GM12878 (cell line): ENCODE measurements around the gene HAGHL.

Experiments
- CTCF ChIP-seq, 3 experiments: IDR thresholded peaks in 2 of 3; conservative IDR thresholded peaks in 1 of 3; 2 replicates each; pipeline ENCODE4 v1.5.1; 2011; ENCODE audit warnings: low read depth in 3 of 3, low read length in 3 of 3, mild to moderate bottlenecking in 3 of 3, control low read depth in 2 of 3, moderate library complexity in 2 of 3, inconsistent platforms in 1 of 3, mixed read lengths in 1 of 3; ENCODE audit not compliant: control insufficient read depth in 2 of 3, insufficient read depth in 1 of 3; ENCODE audit errors: extremely low read depth in 1 of 3
- EP300 ChIP-seq, 2 experiments: fragments of 150-350 bp in 1 of 2; IDR thresholded peaks; 2 replicates each; pipeline ENCODE4 v1.6.1; 2011 to 2012; ENCODE audit warnings: low read depth in 2 of 2, low read length in 2 of 2, borderline replicate concordance in 1 of 2, improper control_type of control experiment in 1 of 2, inconsistent platforms in 1 of 2; ENCODE audit not compliant: control insufficient read depth in 1 of 2
- EZH2 ChIP-seq: IDR thresholded peaks from 2 replicates; pipeline ENCODE4 v1.6.1; 2012; ENCODE audit warnings: low read depth, mild to moderate bottlenecking, control low read depth, inconsistent platforms, low read length, borderline replicate concordance; ENCODE audit not compliant: control insufficient read depth
- HSF1 ChIP-seq: fragments of 150-350 bp; IDR thresholded peaks from 2 replicates; pipeline ENCODE4 v1.6.1; 2014; ENCODE audit warnings: mild to moderate bottlenecking, low read depth, low read length
- JUND ChIP-seq: IDR thresholded peaks from 2 replicates; pipeline ENCODE4 v1.6.1; 2012; ENCODE audit warnings: low read depth, mild to moderate bottlenecking, low read length, improper control_type of control experiment, moderate library complexity
- MAX ChIP-seq: IDR thresholded peaks from 2 replicates; pipeline ENCODE4 v1.6.1; 2012; ENCODE audit warnings: low read depth, low read length, improper control_type of control experiment
- NFXL1 ChIP-seq: fragments of 450-650 bp; IDR thresholded peaks from 2 replicates; pipeline ENCODE4 v1.6.1; 2017; ENCODE audit warnings: antibody characterized with exemption, mild to moderate bottlenecking, borderline replicate concordance
- POLR2AphosphoS5 ChIP-seq: IDR thresholded peaks from 2 replicates; pipeline ENCODE4 v1.6.1; 2011; ENCODE audit warnings: mild to moderate bottlenecking, low read length, inconsistent platforms
- RAD21 ChIP-seq: IDR thresholded peaks from 2 replicates; pipeline ENCODE4 v1.6.1; 2011; ENCODE audit warnings: mild to moderate bottlenecking, low read depth, low read length, moderate library complexity; ENCODE audit not compliant: insufficient read depth
- SIN3A ChIP-seq: IDR thresholded peaks from 2 replicates; pipeline ENCODE4 v1.6.1; 2012; ENCODE audit warnings: low read depth, low read length, improper control_type of control experiment
- TCF3 ChIP-seq: IDR thresholded peaks from 2 replicates; pipeline ENCODE4 v1.6.1; 2012; ENCODE audit warnings: low read depth, mild to moderate bottlenecking, low read length, borderline replicate concordance; ENCODE audit not compliant: insufficient read depth
- ZBED1 ChIP-seq: IDR thresholded peaks from 2 replicates; pipeline ENCODE4 v1.6.1; 2016; ENCODE audit warnings: borderline replicate concordance
- ZNF24 ChIP-seq: fragments of 450-650 bp; IDR thresholded peaks from 2 replicates; pipeline ENCODE4 v1.6.1; 2017; ENCODE audit warnings: antibody characterized with exemption, mild to moderate bottlenecking

GRCh38 chr16:728890-729744 lies 2.2 kb downstream of the HAGHL start:
- TF ChIP-seq CTCF (IDR thresholded peaks at IDR 0.05 in 2 of 3, conservative IDR thresholded peaks at IDR 0.05 in 1 of 3; ENCODE audit: control insufficient read depth in 2 of 3, extremely low read depth in 1 of 3, insufficient read depth in 1 of 3, low read depth in 3 of 3, low read length in 3 of 3) (no peak), EP300 (IDR thresholded peaks at IDR 0.05; ENCODE audit: borderline replicate concordance in 1 of 2, control insufficient read depth in 1 of 2, low read depth in 2 of 2, low read length in 2 of 2) (no peak), MAX (no peak), TCF3 (no peak), ZNF24 (no peak), POLR2AphosphoS5 (no peak), JUND (no peak), NFXL1 (no peak), RAD21 (no peak), EZH2 (no peak), HSF1 (no peak), ZBED1 (no peak), SIN3A (no peak)
